GM12875 (cell line): ENCODE measurements around the gene TEX12.
"Not testable (repeated sequence)": the region's sequence is repeated elsewhere in the genome, so short reads cannot be mapped to it uniquely, and the experiment has no call there.

ENCODE experiments used
- H3K4me3 ChIP-seq: one replicate; pipeline ENCODE4 v1.5.1; 2011; ENCODE audit warnings: low read depth, low read length, control low read depth
- TF ChIP-seq, protein P1 (sequence below): IDR thresholded peaks from 2 replicates; pipeline ENCODE4 v1.5.1; 2011; ENCODE audit warnings: low read depth, mild to moderate bottlenecking, control low read depth, inconsistent platforms, low read length, moderate library complexity, borderline replicate concordance; ENCODE audit not compliant: insufficient read depth

TEX12 gene

DNA sequence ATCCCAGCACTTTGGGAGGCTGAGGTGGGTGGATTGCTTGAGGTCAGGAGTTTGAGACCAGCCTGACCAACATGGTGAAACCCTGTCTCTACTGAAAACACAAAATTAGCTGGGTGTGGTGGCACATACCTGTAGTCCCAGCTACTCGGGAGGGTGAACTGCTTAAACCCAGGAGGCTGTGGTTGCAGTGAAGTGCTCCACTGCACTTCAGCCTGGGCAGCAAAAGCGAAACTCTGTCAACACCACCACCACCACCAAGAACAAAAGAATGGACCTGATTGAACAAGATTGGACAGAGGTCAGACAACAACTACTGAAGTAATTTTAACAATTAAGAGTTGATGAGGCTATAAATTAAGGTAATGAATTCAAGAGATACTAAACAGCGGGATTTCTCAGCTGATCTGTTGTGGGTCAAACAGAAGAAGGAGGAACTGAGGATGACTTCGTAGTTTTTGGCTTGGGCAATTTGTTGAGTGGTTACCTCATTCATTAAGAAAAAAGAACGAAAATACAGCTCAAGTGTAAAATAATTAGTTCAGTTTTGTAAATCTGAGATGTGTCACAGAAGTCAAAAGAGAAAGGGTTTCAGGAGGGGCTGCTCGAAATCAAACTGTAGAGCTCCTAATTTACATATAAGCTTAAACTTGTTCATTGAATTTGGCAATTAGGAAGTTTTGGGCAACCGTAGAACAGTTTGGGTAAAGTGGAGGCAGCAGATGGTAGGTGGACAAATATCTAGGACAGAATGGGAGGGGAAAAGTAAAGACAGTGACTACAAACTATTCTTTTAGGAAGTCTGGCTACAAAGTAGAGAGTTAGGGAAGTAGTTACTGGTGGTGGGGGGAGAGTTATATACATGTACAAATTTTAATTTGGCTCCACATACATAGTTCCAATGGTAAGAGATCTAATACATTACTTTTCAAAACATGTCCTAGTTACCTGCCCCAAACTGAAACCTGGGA lies 7.8 kb upstream of the TEX12 start:
- H3K4me3 ChIP-seq = no peak overlapping the region
- TF ChIP-seq, protein P1, sequence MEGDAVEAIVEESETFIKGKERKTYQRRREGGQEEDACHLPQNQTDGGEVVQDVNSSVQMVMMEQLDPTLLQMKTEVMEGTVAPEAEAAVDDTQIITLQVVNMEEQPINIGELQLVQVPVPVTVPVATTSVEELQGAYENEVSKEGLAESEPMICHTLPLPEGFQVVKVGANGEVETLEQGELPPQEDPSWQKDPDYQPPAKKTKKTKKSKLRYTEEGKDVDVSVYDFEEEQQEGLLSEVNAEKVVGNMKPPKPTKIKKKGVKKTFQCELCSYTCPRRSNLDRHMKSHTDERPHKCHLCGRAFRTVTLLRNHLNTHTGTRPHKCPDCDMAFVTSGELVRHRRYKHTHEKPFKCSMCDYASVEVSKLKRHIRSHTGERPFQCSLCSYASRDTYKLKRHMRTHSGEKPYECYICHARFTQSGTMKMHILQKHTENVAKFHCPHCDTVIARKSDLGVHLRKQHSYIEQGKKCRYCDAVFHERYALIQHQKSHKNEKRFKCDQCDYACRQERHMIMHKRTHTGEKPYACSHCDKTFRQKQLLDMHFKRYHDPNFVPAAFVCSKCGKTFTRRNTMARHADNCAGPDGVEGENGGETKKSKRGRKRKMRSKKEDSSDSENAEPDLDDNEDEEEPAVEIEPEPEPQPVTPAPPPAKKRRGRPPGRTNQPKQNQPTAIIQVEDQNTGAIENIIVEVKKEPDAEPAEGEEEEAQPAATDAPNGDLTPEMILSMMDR = no peak

DNA sequence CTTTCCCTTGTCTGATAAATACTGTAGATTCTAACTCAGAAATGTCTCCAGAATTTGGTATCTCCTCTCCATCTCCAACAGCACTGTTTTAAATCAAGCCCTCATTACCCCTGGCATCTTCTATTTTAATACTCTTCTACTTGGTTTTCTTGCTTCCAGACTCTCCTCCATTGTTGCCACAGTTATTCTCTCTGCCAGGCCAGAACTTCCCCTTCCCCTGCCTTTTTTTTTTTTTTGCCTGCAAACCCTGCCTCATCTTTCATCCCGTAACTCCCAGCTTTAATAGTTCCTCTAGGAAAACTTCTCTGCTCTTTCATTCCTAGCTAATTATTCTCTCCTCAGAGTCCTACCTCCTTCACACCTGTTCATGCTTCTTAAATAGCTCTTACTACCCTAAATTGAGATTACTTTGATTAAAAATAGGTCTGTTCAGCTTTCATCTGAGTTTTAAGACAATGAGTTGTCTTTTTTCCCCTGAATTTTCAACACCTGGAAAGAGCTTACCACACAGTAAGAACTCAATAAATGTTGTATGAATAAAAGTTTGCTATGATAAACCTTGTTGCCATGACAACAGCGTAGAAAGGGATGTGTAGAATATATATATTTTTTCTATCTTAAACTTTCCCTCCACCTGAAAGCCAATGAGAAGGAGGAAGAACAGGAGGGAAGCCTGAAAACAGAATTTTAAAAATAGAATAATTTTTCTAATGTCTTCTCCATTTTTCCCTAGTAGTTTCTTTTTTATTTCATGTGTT lies 6.9 kb upstream of the TEX12 start:
- H3K4me3 ChIP-seq = no peak overlapping the region
- TF ChIP-seq, protein P1 = no peak

DNA sequence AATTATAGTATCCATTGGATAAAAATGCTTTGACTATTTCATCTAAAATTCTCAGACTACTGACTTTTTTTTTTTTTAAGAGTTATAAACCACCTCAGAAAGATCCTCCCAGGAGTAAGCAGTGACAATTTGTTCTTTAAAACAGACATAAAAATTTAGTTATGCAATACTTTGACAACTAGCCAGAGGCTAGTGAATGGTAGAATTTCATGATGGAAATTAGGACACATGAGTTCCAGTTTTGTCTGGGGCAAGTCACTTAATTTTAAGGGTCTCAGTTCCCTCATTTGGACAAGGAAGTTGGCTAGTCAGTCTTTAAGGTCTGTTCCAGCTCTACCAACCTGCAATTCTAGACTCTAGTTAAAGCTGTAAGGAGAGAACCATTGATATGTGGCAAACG lies 6.2 kb upstream of the TEX12 start:
- TF ChIP-seq, protein P1 = no peak
- no peak overlapping the region for H3K4me3 ChIP-seq

DNA sequence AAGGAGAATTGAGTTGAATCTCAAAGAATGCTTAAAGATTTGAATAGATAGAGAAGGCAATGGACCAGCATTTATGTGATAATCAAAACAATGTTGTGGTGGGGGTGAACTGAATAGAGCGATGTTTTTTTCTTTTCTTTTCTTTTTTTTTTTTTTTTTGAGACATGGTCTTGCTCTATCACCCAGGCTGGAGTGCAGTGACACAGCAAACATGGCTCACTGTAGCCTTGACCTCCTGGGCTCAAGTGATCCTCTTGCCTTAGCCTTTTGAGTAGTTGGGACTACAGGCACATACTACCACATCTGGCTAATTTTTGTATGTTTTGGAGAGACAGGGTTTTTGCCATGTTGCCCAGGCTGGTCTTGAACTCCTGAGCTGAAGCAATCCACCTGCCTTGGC lies 5.0 kb upstream of the TEX12 start:
- H3K4me3 ChIP-seq = not testable (repeated sequence)

DNA sequence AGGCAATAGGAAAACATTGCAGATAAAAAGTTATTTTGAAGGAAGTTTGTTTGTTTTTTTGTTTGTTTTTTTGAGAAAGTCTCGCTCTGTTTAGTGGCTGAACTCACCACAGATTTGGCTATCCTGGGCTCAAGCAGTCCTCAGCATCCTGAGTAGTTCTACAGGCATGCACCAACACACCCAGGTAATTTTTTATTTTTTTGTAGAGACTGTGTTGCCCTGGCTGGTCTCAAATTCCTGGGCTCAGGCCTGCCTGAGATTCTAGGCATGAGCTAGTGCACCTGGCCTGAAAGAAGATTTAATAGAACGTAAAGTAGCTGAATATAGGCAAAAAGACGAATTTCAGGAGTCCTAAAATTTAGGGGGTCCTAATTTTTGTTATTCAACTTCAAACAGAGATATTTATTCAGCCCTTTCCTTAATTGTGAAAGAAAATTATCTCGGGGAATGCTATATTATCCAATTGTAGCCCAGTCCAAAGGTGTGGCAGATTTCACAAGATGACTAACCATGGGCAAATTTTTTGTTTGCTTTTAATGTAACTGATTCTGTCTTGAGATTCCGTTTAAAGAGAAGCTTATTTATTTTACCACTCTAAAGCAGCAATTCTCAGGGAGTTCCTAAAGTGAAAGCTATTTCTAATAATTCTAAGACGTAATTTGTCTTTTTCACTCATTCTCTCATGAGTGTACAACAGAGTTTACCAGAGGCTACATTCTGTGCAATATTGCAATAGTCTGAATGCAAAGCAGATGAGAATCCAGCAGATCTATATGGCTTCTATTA lies 4.2 kb upstream of the TEX12 start:
- H3K4me3 ChIP-seq = no peak overlapping the region
- TF ChIP-seq, protein P1 = no peak

DNA sequence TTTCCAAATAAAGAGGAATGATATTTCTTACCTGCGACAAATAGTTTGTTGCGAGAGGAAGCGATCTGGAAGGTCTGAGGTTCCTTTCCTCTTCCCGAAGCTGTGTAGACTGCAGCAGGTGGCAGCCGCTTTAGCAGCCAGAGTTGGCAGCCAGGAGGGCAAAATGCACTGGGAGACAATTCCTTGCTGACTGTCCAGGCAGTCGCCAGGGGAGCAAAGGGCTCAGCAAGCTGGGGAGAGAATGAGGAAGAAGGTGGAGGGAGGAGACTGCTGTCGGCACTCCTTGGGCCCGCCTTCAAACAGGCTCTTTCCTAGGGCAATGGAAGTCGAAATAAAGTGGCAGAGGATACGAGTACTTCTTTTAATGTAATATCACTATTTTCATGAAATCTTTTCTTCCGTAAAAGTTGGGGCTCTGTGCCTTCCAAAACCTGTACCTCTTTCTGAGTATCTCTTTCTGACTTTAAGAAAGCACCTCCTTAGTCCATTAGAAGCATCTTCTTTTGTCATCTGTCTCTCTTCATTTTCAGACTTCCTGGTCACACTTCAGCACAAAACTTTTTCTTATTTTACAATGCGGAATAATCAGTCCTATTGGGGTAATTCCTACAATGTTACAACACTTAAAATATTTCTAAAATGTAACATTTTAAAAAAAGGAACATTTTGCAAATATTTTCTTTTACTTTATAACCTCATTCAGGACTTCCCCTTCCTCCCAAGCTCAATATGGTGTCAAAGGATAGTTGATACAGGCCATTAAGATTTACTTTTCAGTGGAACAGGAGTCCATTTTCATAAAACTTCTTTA lies 3.1 kb upstream of the TEX12 start, which contains the start of gene IL18:
IL18 (minus strand) TSS at position 220 of the 811 bp plus-strand sequence. CDS start 9,041 bp downstream, outside the sequence.
- no peak within 1 kb of the TSS for H3K4me3 ChIP-seq

More for the DNA sequence above, 3.1 kb upstream of the TEX12 start, which contains the start of gene IL18:
- TF ChIP-seq, protein P1 = no peak
